Skin of body (tissue), 2 donors: ENCODE measurements around the gene NFKBIB. TPM values are rescaled to one million over a fixed set of nuclear protein-coding genes. Genes with fewer than 3 reads are reported as not detected.
"Not testable (repeated sequence)": the region's sequence is repeated elsewhere in the genome, so short reads cannot be mapped to it uniquely, and the experiment has no call there.

Experiments
- DNase-seq: peaks from one replicate; lab custom pipeline; 2025; lab: John Stamatoyannopoulos, UW
- total RNA-seq: library from RNA; depleted of rRNA; stranded (reverse); fragments of >200 nt; gene quantifications from one replicate; pipeline ENCODE4 v1.2.3, GENCODE V29; 2014

The NFKBIB gene
- 5.0 TPM for total RNA-seq

GRCh38 chr19:38899447-38900201 is at the start of gene NFKBIB, which contains the start of gene SIRT2:
Gene NFKBIB, plus strand, starts transcription at chr19:38899969. Its CDS starts 64 bp downstream, at chr19:38900033.
Gene SIRT2, minus strand, starts transcription at chr19:38899618. Its CDS starts 97 bp downstream, at chr19:38899521.
- peak; percentile 100 for DNase-seq

GRCh38 chr19:38850436-38850975 is 49.3 kb upstream of the NFKBIB start:
- no peak for DNase-seq

GRCh38 chr19:38850976-38851621 is 48.7 kb upstream of the NFKBIB start:
- no peak for DNase-seq

GRCh38 chr19:38851622-38852230 is 48.0 kb upstream of the NFKBIB start:
- DNase-seq = peak; percentile 94

GRCh38 chr19:38852231-38853044 is 47.3 kb upstream of the NFKBIB start:
- no peak for DNase-seq

- DNase-seq = no peak
These were observed 46.6 kb upstream of the NFKBIB start for GRCh38 chr19:38853214-38853613.

- not testable (repeated sequence) for DNase-seq
These were observed 44.8 kb upstream of the NFKBIB start for GRCh38 chr19:38854961-38855360.

GRCh38 chr19:38855751-38856150 is 44.0 kb upstream of the NFKBIB start:
- DNase-seq = not testable (repeated sequence)

- no peak for DNase-seq
These were observed 43.0 kb upstream of the NFKBIB start for GRCh38 chr19:38856813-38857212.

GRCh38 chr19:38859631-38860204 is 40.1 kb upstream of the NFKBIB start:
- not testable (repeated sequence) for DNase-seq

- no peak for DNase-seq
These were observed 38.4 kb upstream of the NFKBIB start for GRCh38 chr19:38861368-38861767.

- peak; percentile 76 for DNase-seq
These were observed 37.3 kb upstream of the NFKBIB start for GRCh38 chr19:38862321-38863059.

- DNase-seq = no peak
These were observed 32.5 kb upstream of the NFKBIB start for GRCh38 chr19:38867171-38867780.

- no peak for DNase-seq
These were observed 31.2 kb upstream of the NFKBIB start for GRCh38 chr19:38868551-38868950.

- no peak for DNase-seq
These were observed 30.5 kb upstream of the NFKBIB start for GRCh38 chr19:38869160-38869835.

- DNase-seq = no peak
These were observed 29.7 kb upstream of the NFKBIB start for GRCh38 chr19:38869836-38870607.

- no peak for DNase-seq
These were observed 29.2 kb upstream of the NFKBIB start for GRCh38 chr19:38870612-38871011.

- not testable (repeated sequence) for DNase-seq
These were observed 26.4 kb upstream of the NFKBIB start for GRCh38 chr19:38873400-38873799.
